DND-41 (cell line): ENCODE measurements around the gene B3GNT8.

ENCODE experiments used
- CTCF ChIP-seq: IDR thresholded peaks from 2 replicates; pipeline ENCODE4 v1.5.1; 2012; ENCODE audit warnings: borderline replicate concordance, low read length, moderate library complexity, mild to moderate bottlenecking; ENCODE audit not compliant: poor library complexity, severe bottlenecking; ENCODE audit errors: extremely low read depth
- EZH2 ChIP-seq: IDR thresholded peaks from 3 replicates; pipeline ENCODE4 v1.6.1; 2012; ENCODE audit warnings: borderline replicate concordance, low read depth, mild to moderate bottlenecking, moderate library complexity, low read length, inconsistent platforms; ENCODE audit not compliant: severe bottlenecking

DNA sequence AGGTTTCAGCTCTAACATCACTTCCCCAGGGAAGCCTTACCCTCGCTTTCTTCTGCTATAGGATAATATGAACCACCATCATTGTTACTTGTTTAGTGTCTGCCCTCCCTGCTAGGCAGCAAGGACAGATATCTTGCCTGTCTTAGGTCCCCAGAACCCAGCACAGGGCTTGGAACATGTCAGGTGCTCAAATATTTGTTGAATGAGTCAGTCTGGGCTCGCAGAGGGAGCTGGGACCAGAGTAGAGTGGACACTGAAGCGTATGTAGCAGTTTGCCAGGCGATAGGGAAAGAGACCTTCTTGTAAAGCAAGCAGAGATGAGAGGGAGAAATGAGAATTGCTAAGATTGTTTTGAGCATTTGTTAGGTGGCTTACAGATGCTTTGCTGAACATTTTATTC is 17.9 kb downstream of the B3GNT8 start:
- no peak for TF ChIP-seq CTCF
- TF ChIP-seq EZH2, result no peak
